ENCODE data around the gene IL1RAPL1. TPM values are rescaled to one million over a fixed set of nuclear protein-coding genes. Genes with fewer than 3 reads are reported as not detected.
"Not testable (repeated sequence)": the region's sequence is repeated elsewhere in the genome, so short reads cannot be mapped to it uniquely, and the experiment has no call there.

Gene IL1RAPL1
- polyA plus RNA-seq, 1 donor: 0.34 TPM

DNA sequence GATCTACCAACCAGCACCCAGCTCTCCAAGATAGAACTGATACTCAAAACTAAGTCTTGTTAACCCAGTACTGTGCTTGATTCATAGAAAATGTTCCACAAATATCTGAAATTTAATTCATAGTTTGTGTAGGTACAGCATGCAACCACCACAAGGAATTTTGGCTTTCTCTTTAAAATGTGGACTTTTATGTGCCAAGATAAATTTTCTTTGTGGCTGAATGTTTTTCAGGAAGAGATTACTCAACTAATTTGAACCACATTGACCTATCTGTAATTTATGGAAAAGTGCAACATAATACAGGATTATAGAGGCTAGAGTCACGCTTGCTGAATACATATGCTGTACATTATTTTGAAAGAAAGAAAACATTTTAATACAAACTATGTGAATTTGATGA lies 730.8 kb downstream of the IL1RAPL1 start:
- no peaks in the 10 kb centered on the region for H3K27me3 ChIP-seq (ENCODE audit: control insufficient read depth, insufficient read depth, low read length)
- no peaks in the 10 kb centered on the region for H3K9me3 ChIP-seq (ENCODE audit: control insufficient read depth, low read depth, low read length)
- H3K4me3 ChIP-seq (ENCODE audit: low read length): no peak overlapping the region
- H3K36me3 ChIP-seq (ENCODE audit: control insufficient read depth, insufficient read depth, low read length): no peaks in the 10 kb centered on the region
- H3K27ac ChIP-seq (ENCODE audit: low read length): no peak overlapping the region
- no peaks in the 10 kb centered on the region for H3K4me1 ChIP-seq (ENCODE audit: control insufficient read depth, insufficient read depth, low read length)
- DNase-seq: no peak
- WGBS (ENCODE audit: insufficient coverage, low lambda C conversion rate): no CpG with 5 or more reads among the region's 1 CpG

- H3K27ac ChIP-seq (ENCODE audit: low read length); DNase-seq; H3K27me3 ChIP-seq (ENCODE audit: control insufficient read depth, insufficient read depth, low read length); H3K4me3 ChIP-seq (ENCODE audit: low read length); H3K9me3 ChIP-seq (ENCODE audit: control insufficient read depth, low read depth, low read length); H3K36me3 ChIP-seq (ENCODE audit: control insufficient read depth, insufficient read depth, low read length); H3K4me1 ChIP-seq (ENCODE audit: control insufficient read depth, insufficient read depth, low read length): not testable (repeated sequence)
- WGBS (ENCODE audit: insufficient coverage, low lambda C conversion rate): no CpG with 5 or more reads among the region's 3 CpGs
These were observed 745.2 kb downstream of the IL1RAPL1 start for GRCh38 chrX:29332429-29332828.

- not testable (repeated sequence) for H3K27ac ChIP-seq (ENCODE audit: low read length); DNase-seq; H3K36me3 ChIP-seq (ENCODE audit: control insufficient read depth, insufficient read depth, low read length); H3K4me1 ChIP-seq (ENCODE audit: control insufficient read depth, insufficient read depth, low read length); H3K27me3 ChIP-seq (ENCODE audit: control insufficient read depth, insufficient read depth, low read length); H3K9me3 ChIP-seq (ENCODE audit: control insufficient read depth, low read depth, low read length); H3K4me3 ChIP-seq (ENCODE audit: low read length)
- no CpG with 5 or more reads among the region's 27 CpGs for WGBS (ENCODE audit: insufficient coverage, low lambda C conversion rate)
These were observed 745.8 kb downstream of the IL1RAPL1 start for GRCh38 chrX:29333091-29333490.

DNA sequence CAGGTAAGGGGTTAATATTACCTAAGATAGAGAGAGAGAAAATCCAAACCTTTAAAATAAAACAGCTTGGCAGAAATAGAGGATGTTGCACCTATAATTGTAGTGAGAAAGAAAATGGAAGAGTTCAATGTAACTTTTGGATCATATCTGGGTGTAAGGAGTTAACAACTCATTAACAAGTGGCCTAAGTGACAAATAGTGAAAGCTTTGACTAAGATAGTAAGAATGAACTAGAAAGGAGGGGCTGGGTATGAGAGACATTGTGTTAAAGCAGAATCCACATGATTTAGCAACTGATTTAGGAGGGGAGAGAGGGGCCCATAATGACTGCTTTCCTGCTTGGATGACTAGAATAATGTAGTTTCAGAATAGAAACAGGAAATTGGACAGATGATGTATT lies 761.0 kb downstream of the IL1RAPL1 start:
- Histone ChIP-seq H3K27ac (ENCODE audit: low read length) (no peak overlapping the region), H3K4me3 (ENCODE audit: low read length) (no peak overlapping the region), H3K27me3 (ENCODE audit: control insufficient read depth, insufficient read depth, low read length) (no peaks in the 10 kb centered on the region), H3K36me3 (ENCODE audit: control insufficient read depth, insufficient read depth, low read length) (no peaks in the 10 kb centered on the region), H3K9me3 (ENCODE audit: control insufficient read depth, low read depth, low read length) (no peaks in the 10 kb centered on the region), H3K4me1 (ENCODE audit: control insufficient read depth, insufficient read depth, low read length) (no peaks in the 10 kb centered on the region)
- DNase-seq: no peak

- no peaks in the 10 kb centered on the region for H3K36me3 ChIP-seq (ENCODE audit: control insufficient read depth, insufficient read depth, low read length)
- WGBS (ENCODE audit: insufficient coverage, low lambda C conversion rate): no CpG with 5 or more reads among the region's 1 CpG
These were observed 772.0 kb downstream of the IL1RAPL1 start for GRCh38 chrX:29359276-29359675.

GRCh38 chrX:29374765-29375164 lies 787.5 kb downstream of the IL1RAPL1 start:
- H3K4me1 ChIP-seq (ENCODE audit: control insufficient read depth, insufficient read depth, low read length); H3K27me3 ChIP-seq (ENCODE audit: control insufficient read depth, insufficient read depth, low read length); DNase-seq; H3K36me3 ChIP-seq (ENCODE audit: control insufficient read depth, insufficient read depth, low read length); H3K4me3 ChIP-seq (ENCODE audit: low read length); H3K9me3 ChIP-seq (ENCODE audit: control insufficient read depth, low read depth, low read length); H3K27ac ChIP-seq (ENCODE audit: low read length): not testable (repeated sequence)

More at GRCh38 chrX:29359276-29359675, 772.0 kb downstream of the IL1RAPL1 start:
- Histone ChIP-seq H3K27me3 (ENCODE audit: control insufficient read depth, insufficient read depth, low read length) (no peaks in the 10 kb centered on the region), H3K27ac (ENCODE audit: low read length) (no peak overlapping the region), H3K9me3 (ENCODE audit: control insufficient read depth, low read depth, low read length) (no peaks in the 10 kb centered on the region), H3K4me1 (ENCODE audit: control insufficient read depth, insufficient read depth, low read length) (no peaks in the 10 kb centered on the region), H3K4me3 (ENCODE audit: low read length) (no peak overlapping the region)
- DNase-seq: no peak

GRCh38 chrX:29376584-29376983 lies 789.3 kb downstream of the IL1RAPL1 start:
- Histone ChIP-seq H3K27me3 (ENCODE audit: control insufficient read depth, insufficient read depth, low read length) (no peaks in the 10 kb centered on the region), H3K9me3 (ENCODE audit: control insufficient read depth, low read depth, low read length) (no peaks in the 10 kb centered on the region), H3K4me1 (ENCODE audit: control insufficient read depth, insufficient read depth, low read length) (no peaks in the 10 kb centered on the region), H3K36me3 (ENCODE audit: control insufficient read depth, insufficient read depth, low read length) (no peaks in the 10 kb centered on the region), H3K27ac (ENCODE audit: low read length) (no peak overlapping the region), H3K4me3 (ENCODE audit: low read length) (no peak overlapping the region)
- no peak for DNase-seq
- no CpG with 5 or more reads among the region's 1 CpG for WGBS (ENCODE audit: insufficient coverage, low lambda C conversion rate)

- Histone ChIP-seq H3K27ac (ENCODE audit: low read length) (no peak overlapping the region), H3K27me3 (ENCODE audit: control insufficient read depth, insufficient read depth, low read length) (no peaks in the 10 kb centered on the region), H3K9me3 (ENCODE audit: control insufficient read depth, low read depth, low read length) (no peaks in the 10 kb centered on the region), H3K4me1 (ENCODE audit: control insufficient read depth, insufficient read depth, low read length) (no peaks in the 10 kb centered on the region), H3K36me3 (ENCODE audit: control insufficient read depth, insufficient read depth, low read length) (no peaks in the 10 kb centered on the region), H3K4me3 (ENCODE audit: low read length) (no peak overlapping the region)
- no peak for DNase-seq
These were observed 795.6 kb downstream of the IL1RAPL1 start for GRCh38 chrX:29382811-29383210.

DNA sequence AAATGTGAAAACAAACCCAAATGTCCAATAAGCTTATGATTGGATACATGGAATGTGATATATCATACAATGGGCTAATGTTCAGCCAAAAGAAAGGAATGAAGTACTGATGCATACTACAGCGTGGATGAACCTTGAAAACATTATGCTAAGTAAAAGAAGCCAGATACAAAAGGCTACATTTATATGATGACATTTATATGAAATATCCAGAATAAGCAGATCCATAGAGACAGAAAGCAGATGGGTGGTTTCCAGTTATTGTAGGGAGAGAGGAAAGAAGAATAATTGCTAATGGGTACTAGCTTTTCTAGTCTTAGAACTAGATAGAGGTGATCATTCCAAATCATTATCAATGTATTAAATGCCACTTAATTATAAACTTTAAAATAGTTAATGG lies 801.3 kb downstream of the IL1RAPL1 start:
- no peaks in the 10 kb centered on the region for H3K4me1 ChIP-seq (ENCODE audit: control insufficient read depth, insufficient read depth, low read length)
- no peak overlapping the region for H3K27ac ChIP-seq (ENCODE audit: low read length)
- no peaks in the 10 kb centered on the region for H3K27me3 ChIP-seq (ENCODE audit: control insufficient read depth, insufficient read depth, low read length)
- DNase-seq: no peak
- no peak overlapping the region for H3K4me3 ChIP-seq (ENCODE audit: low read length)
- H3K9me3 ChIP-seq (ENCODE audit: control insufficient read depth, low read depth, low read length): no peaks in the 10 kb centered on the region
- no CpG with 5 or more reads among the region's 1 CpG for WGBS (ENCODE audit: insufficient coverage, low lambda C conversion rate)
- H3K36me3 ChIP-seq (ENCODE audit: control insufficient read depth, insufficient read depth, low read length): no peaks in the 10 kb centered on the region

DNA sequence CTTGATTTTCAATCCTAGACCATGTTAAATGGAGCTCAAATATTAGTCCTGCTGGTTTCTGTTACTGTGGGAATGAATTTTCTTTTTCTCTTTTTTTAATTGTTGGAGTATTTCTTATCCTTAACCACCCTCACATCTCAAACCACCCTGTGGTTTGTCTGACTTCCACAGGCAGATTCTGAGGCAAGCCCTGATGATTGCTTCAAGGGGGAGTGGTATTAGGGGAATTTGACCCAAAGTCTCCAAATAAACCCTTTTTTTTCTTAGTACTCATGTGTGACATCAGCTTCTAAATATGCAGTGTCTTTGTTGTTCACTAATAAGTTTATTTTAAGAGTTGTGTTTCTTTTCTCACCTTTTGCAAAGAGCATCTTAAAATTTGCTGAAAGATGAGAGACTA lies 810.3 kb downstream of the IL1RAPL1 start:
- Histone ChIP-seq H3K27me3 (ENCODE audit: control insufficient read depth, insufficient read depth, low read length) (no peaks in the 10 kb centered on the region), H3K9me3 (ENCODE audit: control insufficient read depth, low read depth, low read length) (no peaks in the 10 kb centered on the region), H3K27ac (ENCODE audit: low read length) (no peak overlapping the region), H3K36me3 (ENCODE audit: control insufficient read depth, insufficient read depth, low read length) (no peaks in the 10 kb centered on the region), H3K4me1 (ENCODE audit: control insufficient read depth, insufficient read depth, low read length) (no peaks in the 10 kb centered on the region), H3K4me3 (ENCODE audit: low read length) (no peak overlapping the region)
- DNase-seq: no peak

GRCh38 chrX:29407357-29407756 lies 820.1 kb downstream of the IL1RAPL1 start:
- H3K27me3 ChIP-seq (ENCODE audit: control insufficient read depth, insufficient read depth, low read length): no peaks in the 10 kb centered on the region
- no peaks in the 10 kb centered on the region for H3K4me1 ChIP-seq (ENCODE audit: control insufficient read depth, insufficient read depth, low read length)
- WGBS (ENCODE audit: insufficient coverage, low lambda C conversion rate): 100% methylated on average over 1 of the region's 4 CpGs
- no peaks in the 10 kb centered on the region for H3K9me3 ChIP-seq (ENCODE audit: control insufficient read depth, low read depth, low read length)
- no peak overlapping the region for H3K4me3 ChIP-seq (ENCODE audit: low read length)
- H3K27ac ChIP-seq (ENCODE audit: low read length): no peak overlapping the region
- H3K36me3 ChIP-seq (ENCODE audit: control insufficient read depth, insufficient read depth, low read length): no peaks in the 10 kb centered on the region
- DNase-seq: no peak
